ENCODE results near the gene KIRREL3. TPM values are rescaled to one million over a fixed set of nuclear protein-coding genes. Genes with fewer than 3 reads are reported as not detected.
A peak's percentile ranks its signal among the peaks of the same experiment; 100 is the strongest.

Gene KIRREL3
- total and polyA plus RNA-seq, 3 donors from 2014 or later: 1.0 to 1.1 (median 1.1) TPM

DNA sequence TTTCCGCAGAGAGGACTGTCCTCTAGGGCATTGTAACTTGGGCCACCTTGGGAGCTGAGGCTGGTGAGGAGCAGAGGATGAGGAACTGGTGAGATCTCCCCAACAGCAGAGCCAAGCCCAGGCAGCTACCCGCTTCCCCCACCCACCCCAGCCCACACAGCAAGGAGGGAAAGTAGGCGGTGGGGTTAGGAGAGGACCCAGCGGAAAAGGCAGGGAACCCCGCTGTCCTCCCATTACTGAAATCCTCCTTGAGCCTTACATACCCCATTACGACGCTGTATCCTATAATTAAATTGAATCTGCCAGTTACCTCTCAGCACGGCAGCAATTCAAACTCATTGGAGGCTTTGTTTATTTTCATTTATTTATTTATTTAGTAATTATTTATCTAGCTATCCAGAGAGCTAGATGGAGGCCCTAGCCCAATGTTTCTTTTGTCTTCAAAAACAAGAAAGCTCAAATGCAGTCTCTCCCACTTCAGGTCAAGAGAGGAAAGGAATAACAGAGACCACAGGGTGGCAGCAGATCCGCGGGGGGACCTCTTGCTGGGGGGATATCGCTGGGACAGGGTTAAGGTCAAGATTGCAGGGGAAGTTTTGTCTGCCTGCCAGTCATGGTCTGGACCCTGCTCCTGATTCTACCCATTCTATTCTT is 427.1 kb downstream of the KIRREL3 start:
- DNase-seq: no peak
- H3K4me1 ChIP-seq: no peaks in the 10 kb centered on the region
- no peaks in the 10 kb centered on the region for H3K9me3 ChIP-seq
- WGBS, 2 donors: 78 to 82% methylated on average over 10 to 11 of the region's 11 CpGs
- H3K4me3 ChIP-seq: no peak overlapping the region
- intact Hi-C loops (cut with DNase I; ENCODE audit: low total_unique reads): no loop called here
- H3K36me3 ChIP-seq (ENCODE audit: low read depth, missing control alignments): no peaks in the 10 kb centered on the region
- TF ChIP-seq CTCF (IDR thresholded peaks at IDR 0.05) (no peak), POLR2A (IDR thresholded peaks at IDR 0.05) (no peak)
- no peaks in the 10 kb centered on the region for H3K27me3 ChIP-seq
- H3K27ac ChIP-seq: no peak overlapping the region

DNA sequence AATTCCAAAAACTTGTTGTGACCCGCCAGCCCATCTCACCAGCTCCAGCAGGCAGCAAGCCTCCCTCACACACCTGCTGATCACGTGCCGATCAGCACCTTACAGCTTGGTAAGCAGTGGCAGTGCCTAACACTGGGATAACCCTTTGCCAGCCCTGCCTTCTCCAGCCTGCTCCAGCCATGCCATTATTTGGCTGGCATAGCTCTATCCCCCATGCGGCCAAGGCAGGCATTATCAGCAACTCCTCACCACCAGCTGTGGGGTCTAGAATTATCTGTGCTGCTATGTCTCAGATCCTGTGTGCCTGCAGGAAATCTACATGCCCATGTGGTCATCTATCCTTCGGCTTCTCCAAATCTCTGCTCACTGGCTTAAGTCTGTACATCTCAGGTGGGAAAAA is 430.1 kb downstream of the KIRREL3 start:
- no peaks in the 10 kb centered on the region for H3K9me3 ChIP-seq
- TF ChIP-seq CTCF (IDR thresholded peaks at IDR 0.05): no peak
- TF ChIP-seq POLR2A (IDR thresholded peaks at IDR 0.05): no peak
- H3K4me3 ChIP-seq: no peak overlapping the region
- no peaks in the 10 kb centered on the region for H3K4me1 ChIP-seq
- no peaks in the 10 kb centered on the region for H3K36me3 ChIP-seq (ENCODE audit: low read depth, missing control alignments)
- 88 to 94% methylated on average over 5 of the region's 5 CpGs for WGBS, 2 donors
- no peak for DNase-seq
- intact Hi-C loops (cut with DNase I; ENCODE audit: low total_unique reads): no loop called here
- no peaks in the 10 kb centered on the region for H3K27me3 ChIP-seq
- H3K27ac ChIP-seq: no peak overlapping the region

- H3K4me1 ChIP-seq: no peaks in the 10 kb centered on the region
- 71 to 95% methylated on average over 3 to 4 of the region's 4 CpGs for WGBS, 2 donors
- no peaks in the 10 kb centered on the region for H3K9me3 ChIP-seq
- H3K27me3 ChIP-seq: no peaks in the 10 kb centered on the region
- TF ChIP-seq POLR2A (IDR thresholded peaks at IDR 0.05) (no peak), CTCF (IDR thresholded peaks at IDR 0.05) (no peak)
- H3K36me3 ChIP-seq (ENCODE audit: low read depth, missing control alignments): no peaks in the 10 kb centered on the region
- H3K4me3 ChIP-seq: no peak overlapping the region
- intact Hi-C loops (cut with DNase I; ENCODE audit: low total_unique reads): no loop called here
- DNase-seq: no peak
- H3K27ac ChIP-seq: no peak overlapping the region
Measured at GRCh38 chr11:126567419-126567818, 433.2 kb downstream of the KIRREL3 start.

DNA sequence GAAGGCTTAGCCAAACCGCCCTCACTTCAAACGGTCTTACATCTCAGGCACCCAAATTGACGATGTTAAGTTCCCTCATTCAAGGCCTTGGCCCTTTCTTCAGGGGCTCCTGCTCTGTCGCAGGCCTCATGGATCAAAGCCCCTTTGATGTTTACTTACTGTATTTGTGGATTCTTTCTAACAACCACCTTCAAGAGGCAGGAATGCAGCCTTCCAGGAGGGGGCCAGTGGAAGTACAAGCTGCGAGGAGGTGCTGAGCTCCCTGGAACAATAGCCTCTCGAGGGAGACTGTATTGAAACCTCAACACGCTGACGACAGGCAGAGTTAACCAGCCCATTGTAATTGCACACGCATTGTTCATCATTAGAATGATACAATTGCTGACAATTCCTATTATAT is 436.0 kb downstream of the KIRREL3 start:
- H3K27me3 ChIP-seq: no peaks in the 10 kb centered on the region
- intact Hi-C loops (cut with DNase I; ENCODE audit: low total_unique reads): no loop called here
- no peak for TF ChIP-seq CTCF (IDR thresholded peaks at IDR 0.05)
- TF ChIP-seq POLR2A (IDR thresholded peaks at IDR 0.05): no peak
- no peaks in the 10 kb centered on the region for H3K4me1 ChIP-seq
- 50 to 65% methylated on average over 9 of the region's 9 CpGs for WGBS, 2 donors
- no peak for DNase-seq
- H3K27ac ChIP-seq: no peak overlapping the region
- no peaks in the 10 kb centered on the region for H3K36me3 ChIP-seq (ENCODE audit: low read depth, missing control alignments)
- no peaks in the 10 kb centered on the region for H3K9me3 ChIP-seq
- H3K4me3 ChIP-seq: no peak overlapping the region

DNA sequence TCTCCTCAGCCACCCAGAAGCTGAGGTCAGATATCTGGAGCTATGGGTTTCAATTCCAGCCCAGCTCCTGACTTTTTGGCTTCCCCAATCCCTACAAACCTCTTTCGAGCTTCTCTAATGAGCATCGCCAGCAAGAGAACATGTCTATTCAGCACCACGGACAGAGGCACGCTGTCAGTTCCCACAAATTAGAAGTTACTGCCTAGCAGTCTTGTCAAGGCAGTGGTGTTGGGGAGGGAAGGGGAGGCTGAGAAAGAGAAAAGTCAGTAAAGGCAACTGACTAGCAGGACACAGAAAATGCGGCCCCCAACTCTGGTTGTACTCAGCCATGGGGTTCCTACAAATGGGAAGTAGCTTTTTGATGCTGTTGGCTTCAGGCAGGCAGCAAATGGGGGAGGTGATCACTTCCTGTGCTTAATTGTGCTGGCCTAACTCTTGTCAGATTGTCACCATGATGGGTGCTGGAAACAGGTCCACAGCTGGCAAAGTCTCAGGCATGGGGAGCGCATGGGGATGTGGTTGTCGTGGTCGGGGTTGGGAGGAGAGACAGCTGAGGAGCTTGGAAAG is 439.2 kb downstream of the KIRREL3 start:
- Histone ChIP-seq H3K4me1 (no peaks in the 10 kb centered on the region), H3K27me3 (no peaks in the 10 kb centered on the region), H3K36me3 (ENCODE audit: low read depth, missing control alignments) (no peaks in the 10 kb centered on the region), H3K27ac (no peak overlapping the region), H3K9me3 (no peaks in the 10 kb centered on the region), H3K4me3 (no peak overlapping the region)
- WGBS, 2 donors: 31 to 32% methylated on average over 8 of the region's 8 CpGs
- intact Hi-C loops (cut with DNase I; ENCODE audit: low total_unique reads): no loop called here
- DNase-seq: peak; percentile 60
- TF ChIP-seq POLR2A (IDR thresholded peaks at IDR 0.05) (no peak), CTCF (IDR thresholded peaks at IDR 0.05) (no peak)

Measured in testis (tissue), 3 donors.